ENCODE measurements around the gene C1QTNF8. TPM values are rescaled to one million over a fixed set of nuclear protein-coding genes. Genes with fewer than 3 reads are reported as not detected.

The C1QTNF8 gene
- total RNA-seq, 1 donor from 2014 or later, result not detected

DNA sequence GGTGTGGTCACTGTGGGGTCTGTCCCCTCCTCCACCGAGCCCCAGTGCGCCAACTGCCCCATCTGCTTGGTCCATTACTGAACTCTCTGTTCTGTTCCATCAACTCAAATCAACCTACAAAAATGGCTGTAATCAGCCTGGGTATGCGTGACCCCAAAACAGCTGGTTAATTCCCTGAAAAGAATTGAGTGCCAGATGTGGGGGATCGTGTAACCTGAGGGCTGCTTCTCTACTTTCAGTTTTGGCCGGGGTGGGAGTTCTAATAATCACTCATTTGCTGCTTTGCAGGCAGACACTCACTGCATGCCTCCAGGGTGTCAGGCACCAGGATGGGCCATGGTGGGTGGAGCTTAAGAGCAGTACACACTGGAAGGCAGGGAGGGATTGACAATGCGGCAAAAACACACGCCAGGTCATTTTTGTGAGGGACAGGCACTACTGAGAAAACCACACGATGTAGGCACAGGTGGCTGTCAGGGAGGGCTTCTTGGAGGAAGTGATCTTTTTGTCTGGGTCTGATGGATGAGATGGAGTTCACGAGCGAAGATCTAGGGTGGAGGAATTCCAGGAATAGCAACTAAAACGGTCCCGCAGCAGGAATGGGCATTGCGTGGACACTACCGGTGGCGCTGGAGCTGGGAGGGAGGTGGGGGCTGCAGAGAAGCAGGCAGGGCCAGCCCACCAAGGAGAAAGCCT is 53.8 kb downstream of the C1QTNF8 start:
- ATAC-seq, result no peak
- H3K4me3 ChIP-seq, result no peak overlapping the region
- no peak for DNase-seq
- H3K27me3 ChIP-seq (ENCODE audit: low read depth), result peaks cover 57% of the 10 kb centered on the region
- H3K36me3 ChIP-seq, result no peaks in the 10 kb centered on the region
- intact Hi-C loops (cut with DNase I), result no loop called here
- TF ChIP-seq CTCF (IDR thresholded peaks at IDR 0.05), result no peak
- H3K27ac ChIP-seq, result no peak overlapping the region
- no peaks in the 10 kb centered on the region for H3K4me1 ChIP-seq
- H3K9me3 ChIP-seq, result no peaks in the 10 kb centered on the region

DNA sequence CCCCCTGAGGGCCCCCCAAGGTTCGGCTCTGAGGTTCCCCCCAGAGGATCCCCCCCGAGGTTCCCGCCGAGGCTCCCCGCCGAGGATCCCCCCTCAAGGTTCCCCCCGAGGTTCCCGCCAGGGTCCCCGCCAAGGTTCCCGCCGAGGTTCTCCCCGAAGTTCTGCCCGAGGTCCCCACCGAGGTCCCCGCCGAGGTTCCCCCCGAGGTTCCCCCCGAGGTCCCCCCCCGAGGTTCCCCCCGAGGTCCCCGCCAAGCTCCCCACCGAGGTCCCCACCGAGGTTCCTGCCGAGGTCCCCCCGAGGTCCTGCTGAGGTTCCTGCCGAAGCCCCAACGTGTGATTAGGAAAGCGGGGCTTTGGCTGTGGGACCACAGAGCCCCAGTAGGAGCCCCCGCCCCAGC is 55.7 kb downstream of the C1QTNF8 start:
- no peaks in the 10 kb centered on the region for H3K4me1 ChIP-seq
- intact Hi-C loops (cut with DNase I), result no loop called here
- no peaks in the 10 kb centered on the region for H3K9me3 ChIP-seq
- no peak overlapping the region for H3K4me3 ChIP-seq
- TF ChIP-seq CTCF (IDR thresholded peaks at IDR 0.05), result no peak
- H3K36me3 ChIP-seq, result no peaks in the 10 kb centered on the region
- no peak for DNase-seq
- ATAC-seq, result no peak
- H3K27me3 ChIP-seq (ENCODE audit: low read depth), result peaks cover 54% of the 10 kb centered on the region
- no peak overlapping the region for H3K27ac ChIP-seq

DNA sequence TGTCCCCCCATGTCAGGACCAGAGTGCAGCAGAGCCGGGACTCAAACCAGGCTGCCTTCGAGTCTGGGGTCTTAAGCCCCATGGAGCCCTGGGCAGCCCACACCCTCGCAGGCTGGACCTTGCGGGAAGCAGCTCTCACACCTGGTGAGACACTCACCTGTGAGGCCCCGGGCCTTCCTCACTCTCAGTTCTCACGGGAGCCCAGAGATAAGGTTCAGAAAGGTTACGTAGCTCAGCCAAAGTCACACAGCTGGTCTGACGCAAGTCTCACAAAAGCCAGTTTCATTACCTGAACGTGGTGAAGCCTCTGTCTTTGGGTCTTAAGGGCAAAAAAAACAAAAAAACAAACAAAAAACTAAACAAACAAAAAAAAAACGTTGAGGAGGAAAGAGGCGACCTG is 56.3 kb downstream of the C1QTNF8 start:
- Histone ChIP-seq H3K36me3 (no peaks in the 10 kb centered on the region), H3K27ac (no peak overlapping the region), H3K27me3 (ENCODE audit: low read depth) (peaks cover 49% of the 10 kb centered on the region), H3K9me3 (no peaks in the 10 kb centered on the region), H3K4me1 (no peaks in the 10 kb centered on the region), H3K4me3 (no peak overlapping the region)
- DNase-seq (no peak), ATAC-seq (no peak)
- intact Hi-C loops (cut with DNase I), result no loop called here
- TF ChIP-seq CTCF (IDR thresholded peaks at IDR 0.05), result no peak

DNA sequence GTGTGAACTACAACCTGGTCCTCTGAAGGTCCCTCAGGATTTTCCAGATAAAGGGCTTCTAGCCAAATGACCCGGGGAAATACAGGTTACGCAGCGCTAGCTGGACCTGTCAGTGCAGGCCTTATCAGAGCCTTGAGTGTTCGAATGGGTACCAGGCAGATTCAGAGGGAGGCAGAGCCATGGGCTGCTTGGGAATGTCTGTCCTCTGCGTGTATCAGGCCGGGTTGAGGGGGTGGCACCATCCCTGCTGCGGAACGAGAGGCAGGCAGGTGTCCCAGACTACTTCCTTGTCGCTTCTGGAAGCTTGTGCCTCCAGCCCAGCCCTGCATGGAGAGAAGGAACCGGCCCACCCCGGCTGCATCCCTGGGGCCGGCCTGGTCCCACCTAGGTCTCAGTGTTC is 57.1 kb downstream of the C1QTNF8 start:
- no peaks in the 10 kb centered on the region for H3K36me3 ChIP-seq
- intact Hi-C loops (cut with DNase I), result no loop called here
- DNase-seq (no peak), ATAC-seq (no peak)
- peaks cover 40% of the 10 kb centered on the region for H3K27me3 ChIP-seq (ENCODE audit: low read depth)
- H3K9me3 ChIP-seq, result no peaks in the 10 kb centered on the region
- no peak for TF ChIP-seq CTCF (IDR thresholded peaks at IDR 0.05)
- H3K27ac ChIP-seq, result no peak overlapping the region
- no peak overlapping the region for H3K4me3 ChIP-seq
- H3K4me1 ChIP-seq, result no peaks in the 10 kb centered on the region

Other genes with a start within 250 kb of the C1QTNF8 start
- gene LMF1, start 125.3 kb downstream of the C1QTNF8 start, total RNA-seq, result 23.8 TPM
- 0.15 TPM for gene SOX8, start 114.5 kb downstream of the C1QTNF8 start, total RNA-seq
- gene SSTR5, start 23.5 kb downstream of the C1QTNF8 start, total RNA-seq, result not detected
- gene CACNA1H, start 56.9 kb upstream of the C1QTNF8 start, total RNA-seq, result 8.4 TPM
- 2.9 TPM for gene TPSG1, start 129.0 kb upstream of the C1QTNF8 start, total RNA-seq
- gene TPSB2, start 133.9 kb upstream of the C1QTNF8 start, total RNA-seq, result 168 TPM
- 103 TPM for gene TPSAB1, start 144.5 kb upstream of the C1QTNF8 start, total RNA-seq
- 9.6 TPM for gene TPSD1, start 159.8 kb upstream of the C1QTNF8 start, total RNA-seq
- gene UBE2I, start 213.4 kb upstream of the C1QTNF8 start, total RNA-seq, result 93.4 TPM
- 8.4 TPM for gene BAIAP3, start 237.4 kb upstream of the C1QTNF8 start, total RNA-seq